Measurements from ENCODE around the gene PLA2G4E. TPM values are rescaled to one million over a fixed set of nuclear protein-coding genes. Genes with fewer than 3 reads are reported as not detected.

Gene PLA2G4E
- total RNA-seq, 1 experiment from 2014 or later: not detected

DNA sequence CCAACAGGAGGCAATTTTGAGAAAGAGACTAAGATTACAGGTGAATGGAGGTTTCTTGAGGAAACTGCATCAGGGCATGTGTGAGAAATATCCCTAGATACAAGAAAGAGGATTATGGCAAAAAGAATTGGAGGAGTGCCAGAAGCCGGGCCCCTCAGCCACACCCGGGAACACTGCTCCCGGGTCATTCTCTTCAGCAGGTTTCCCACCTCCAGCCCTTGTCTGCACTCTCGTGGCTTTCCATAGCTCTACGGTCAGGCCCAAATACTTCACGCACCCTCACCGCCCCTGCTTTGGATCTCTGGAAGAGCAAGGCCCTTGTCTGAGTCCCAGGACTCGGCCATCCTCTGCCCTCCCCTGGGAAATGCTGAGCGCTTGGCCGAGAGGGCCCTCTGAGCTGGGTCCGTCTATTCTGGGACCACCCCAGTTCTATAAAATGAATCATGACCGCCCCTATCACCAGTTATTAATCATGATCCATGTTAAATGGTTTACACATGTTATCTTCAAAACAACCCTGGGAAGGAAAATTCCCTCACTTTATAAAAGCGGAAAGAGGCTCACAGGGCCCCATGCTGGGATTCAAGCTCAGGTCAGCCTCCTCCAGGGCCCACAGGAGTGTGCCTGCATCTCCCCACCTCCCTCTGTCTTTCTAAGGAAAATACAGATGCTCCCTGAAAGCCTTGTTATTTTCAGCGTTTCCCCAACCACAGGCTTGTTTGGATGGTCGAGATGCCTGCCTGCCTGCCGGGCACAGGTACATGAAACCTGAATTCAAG, 88.1 kb downstream of the PLA2G4E start (continued):
- TF ChIP-seq TCF7L2 (IDR thresholded peaks at IDR 0.05; ENCODE audit: borderline replicate concordance, extremely low read depth, insufficient read depth, insufficient read length): no peak

GRCh38 chr15:41932101-41932500, 88.7 kb downstream of the PLA2G4E start:
- ATAC-seq (no peak), DNase-seq (ENCODE audit: low read depth, low spot score) (no peak)
- H3K9me3 ChIP-seq (ENCODE audit: control insufficient read depth in 1 of 2, insufficient read depth in 1 of 2, low read depth in 1 of 2, low read length in 2 of 2): no peaks in the 10 kb centered on the region; a peak in 1 of 4 replicates
- H3K4me3 ChIP-seq (replicated peaks in 1 of 2; ENCODE audit: low read depth in 1 of 2, low read length in 2 of 2): no peak overlapping the region
- BruUV-seq (replicated peaks): no TSS peak
- H3K27ac ChIP-seq (ENCODE audit: low read depth, low read length): no peak overlapping the region
- no peaks in the 10 kb centered on the region for H3K9me2 ChIP-seq (ENCODE audit: insufficient read depth)
- RAD21 ChIA-PET (ENCODE audit: low non-redundant PET in 1 of 2, low total read pairs in 2 of 2, uncharacterized antibody in 2 of 2, unreplicated experiment in 2 of 2): no interaction called here
- POLR2A ChIA-PET: interaction anchor here (1.5 kb wide), 1 partner anchor 9 kb away, joined by 4 read pairs; no protein-coding TSS in a partner anchor
- no peak overlapping the region for H2AFZ ChIP-seq (ENCODE audit: low read depth, low read length, poor library complexity, severe bottlenecking)
- no peak overlapping the region for H3K4me2 ChIP-seq (ENCODE audit: low read length)
- CTCF ChIA-PET: no interaction called here
- no peak overlapping the region for H3K9ac ChIP-seq (ENCODE audit: low read length)
- H3K27me3 ChIP-seq (ENCODE audit: insufficient read depth, low read length): no peaks in the 10 kb centered on the region
- intact Hi-C loops (cut with micrococcal nuclease): no loop called here
- no peaks in the 10 kb centered on the region for H4K20me1 ChIP-seq (ENCODE audit: insufficient read depth)
- peaks cover 58% of the 10 kb centered on the region; the same call in 1 of the 2 replicates for H3K79me2 ChIP-seq (ENCODE audit: insufficient read depth, low read length)
- TF ChIP-seq, protein P1, sequence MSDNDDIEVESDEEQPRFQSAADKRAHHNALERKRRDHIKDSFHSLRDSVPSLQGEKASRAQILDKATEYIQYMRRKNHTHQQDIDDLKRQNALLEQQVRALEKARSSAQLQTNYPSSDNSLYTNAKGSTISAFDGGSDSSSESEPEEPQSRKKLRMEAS (IDR thresholded peaks at IDR 0.05): no peak
- TF ChIP-seq ZBTB33 (IDR thresholded peaks at IDR 0.05; ENCODE audit: extremely low read depth, insufficient replicate concordance, low read length) (no peak), ATF3 (IDR thresholded peaks at IDR 0.05) (no peak), ELF1 (IDR thresholded peaks at IDR 0.05; ENCODE audit: borderline replicate concordance, low read depth) (no peak), ZNF274 (IDR thresholded peaks at IDR 0.05; ENCODE audit: low read depth, low read length) (no peak), REST (IDR thresholded peaks at IDR 0.05; ENCODE audit: low read depth) (no peak), POLR2A (IDR thresholded peaks at IDR 0.05; ENCODE audit: borderline replicate concordance, extremely low read depth, insufficient read depth, insufficient read length) (no peak), CEBPB (IDR thresholded peaks at IDR 0.05; ENCODE audit: low read depth) (no peak), TCF7L2 (IDR thresholded peaks at IDR 0.05; ENCODE audit: borderline replicate concordance, extremely low read depth, insufficient read depth, insufficient read length) (no peak), SP1 (IDR thresholded peaks at IDR 0.05; ENCODE audit: low read depth) (no peak), YY1 (IDR thresholded peaks at IDR 0.05; ENCODE audit: extremely low read depth, insufficient replicate concordance, low read depth, low read length) (no peak), EGR1 (IDR thresholded peaks at IDR 0.05; ENCODE audit: low read depth) (no peak), EZH2 (IDR thresholded peaks at IDR 0.05) (no peak), SRF (IDR thresholded peaks at IDR 0.05; ENCODE audit: low read depth) (no peak), FOSL1 (IDR thresholded peaks at IDR 0.05; ENCODE audit: low read depth) (no peak), ZFX (IDR thresholded peaks at IDR 0.05) (no peak), POLR2AphosphoS5 (IDR thresholded peaks at IDR 0.05; ENCODE audit: low read depth, low read length) (no peak), RAD21 (IDR thresholded peaks at IDR 0.05; ENCODE audit: low read depth) (no peak)
- peaks cover 0 to 4% of the 10 kb centered on the region in 2 experiments; a peak in 1 of 4 replicates for H3K36me3 ChIP-seq (ENCODE audit: control insufficient read depth in 1 of 2, insufficient read depth in 2 of 2, low read length in 2 of 2)
- H3K4me1 ChIP-seq (ENCODE audit: control insufficient read depth in 1 of 2, insufficient read depth in 2 of 2, low read length in 2 of 2): peaks cover 42 to 78% of the 10 kb centered on the region in 2 experiments

Measured in HCT116 (cell line).